Suppressor macrophage treated with lipopolysaccharide for 1 hour (primary cell): ENCODE results near the gene STX18.
"Not testable (repeated sequence)": the region's sequence is repeated elsewhere in the genome, so short reads cannot be mapped to it uniquely, and the experiment has no call there.

Experiments used
- DNase-seq, 3 donors: peaks; one replicate each; pipeline ENCODE4 v3.0.0-alpha.2; 2020 to 2022

The STX18 gene

GRCh38 chr4:4433941-4434340 is 107.9 kb downstream of the STX18 start:
- DNase-seq = no peak

GRCh38 chr4:4432341-4433125 is 109.3 kb downstream of the STX18 start:
- no peak for DNase-seq

DNA sequence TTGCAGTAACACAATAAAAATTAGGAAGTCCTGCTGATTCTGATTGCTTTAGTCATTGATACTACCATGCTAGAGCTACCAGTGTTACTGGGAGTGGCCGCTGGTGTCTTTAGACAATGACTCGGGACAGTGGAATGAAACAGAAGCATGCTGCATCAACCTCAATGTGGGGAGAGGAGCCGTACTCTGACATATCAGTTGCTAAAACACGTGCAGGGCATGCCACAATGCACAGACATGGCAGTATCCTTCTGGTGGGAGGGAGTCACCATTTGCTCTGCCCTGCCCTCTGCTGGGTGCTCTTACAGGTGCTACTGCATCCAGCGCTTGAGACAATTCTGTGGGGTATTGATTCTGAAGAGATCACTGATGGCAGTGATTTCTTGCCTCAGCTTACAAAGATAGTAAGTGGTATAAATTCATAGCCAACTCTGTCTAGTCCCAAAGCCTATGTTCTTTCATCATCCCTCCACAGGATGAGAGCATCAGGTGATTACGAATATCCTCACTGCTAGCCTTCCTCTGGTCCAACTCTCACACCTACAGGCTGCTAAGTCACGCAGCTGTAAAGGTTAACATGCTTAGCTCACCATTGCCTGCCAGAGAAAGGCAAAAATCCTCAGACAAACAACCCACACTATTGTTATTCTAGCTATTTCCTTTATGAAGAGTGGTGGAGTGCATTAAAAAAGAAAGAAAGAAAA is 111.2 kb downstream of the STX18 start:
- peak; percentile 24 to 45 (median 28) for DNase-seq

DNA sequence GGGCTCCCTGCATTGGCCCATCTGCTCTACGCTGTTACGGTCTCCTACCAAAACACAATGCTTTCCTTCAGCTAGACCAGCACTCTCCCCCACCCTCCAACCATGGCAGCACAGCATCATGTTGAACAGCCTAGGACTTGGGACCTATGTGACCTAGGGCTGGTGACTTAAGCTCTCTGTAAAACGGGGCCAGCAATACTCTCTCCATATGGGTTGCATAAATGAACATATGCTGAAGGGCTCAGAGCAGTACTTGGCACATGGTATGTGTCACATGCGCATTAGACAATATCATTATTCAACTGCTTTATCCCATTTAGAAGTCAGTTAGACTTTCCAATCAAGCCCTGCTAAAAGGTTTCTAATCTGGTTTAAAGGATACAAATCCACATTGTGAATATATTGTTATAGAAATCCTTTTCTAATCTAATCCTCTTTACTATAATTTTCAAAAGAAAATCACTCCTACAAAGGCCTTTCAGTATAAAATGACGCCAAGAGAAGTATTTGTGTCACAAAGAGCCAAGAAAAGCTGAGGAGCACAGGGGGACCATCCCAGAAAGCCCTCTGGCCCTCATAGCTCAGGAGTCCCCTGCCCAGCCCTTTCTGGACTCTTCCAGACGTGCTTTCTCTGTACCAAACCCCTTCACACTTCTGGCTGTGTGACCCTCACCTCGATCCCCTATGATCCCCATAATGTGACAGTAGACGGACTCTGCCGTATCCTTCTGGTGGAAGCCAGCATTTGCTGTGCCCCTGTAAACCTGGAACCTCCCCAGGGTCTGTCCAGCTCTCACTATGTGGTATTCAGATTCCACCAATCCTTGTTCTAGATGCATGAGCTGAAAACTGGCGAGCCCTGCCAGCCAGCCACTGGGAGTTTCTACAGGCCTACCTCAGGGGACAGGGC is 112.6 kb downstream of the STX18 start:
- DNase-seq = no peak

GRCh38 chr4:4427886-4428285 is 114.0 kb downstream of the STX18 start:
- no peak for DNase-seq

GRCh38 chr4:4427121-4427870 is 114.6 kb downstream of the STX18 start:
- DNase-seq = no peak

- DNase-seq = no peak
Observed at GRCh38 chr4:4426511-4427120, 115.2 kb downstream of the STX18 start.

GRCh38 chr4:4425696-4426095 is 116.2 kb downstream of the STX18 start:
- no peak for DNase-seq

DNA sequence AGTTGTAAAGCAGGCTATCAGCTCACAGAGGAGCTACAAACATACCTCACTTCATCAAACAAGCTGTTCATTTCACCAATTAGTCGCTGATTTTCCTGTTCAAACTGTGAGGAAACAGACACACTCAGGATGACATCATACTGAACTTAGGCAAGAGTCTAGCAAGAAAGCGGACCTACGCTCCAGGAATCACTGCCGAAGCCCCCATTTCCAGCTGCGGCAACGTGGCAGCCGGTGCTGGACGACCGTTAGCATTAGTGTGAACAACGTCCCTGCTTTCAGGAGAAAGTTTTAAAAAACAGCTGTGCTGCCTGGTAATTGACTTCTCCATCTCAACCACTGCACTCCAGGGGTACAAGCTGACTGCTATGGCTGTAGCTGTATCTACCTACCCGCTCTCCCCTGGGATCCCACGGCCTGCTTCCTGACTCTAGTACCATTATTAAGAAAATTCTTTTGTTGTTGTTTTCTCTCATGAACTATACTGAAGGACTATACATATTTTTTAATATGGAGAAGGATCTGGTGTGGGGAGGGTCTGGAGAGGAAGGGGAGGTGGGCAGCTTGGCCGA is 116.6 kb downstream of the STX18 start:
- DNase-seq = peak in 1 of 3 donors; percentile 2

GRCh38 chr4:4424499-4425115 is 117.2 kb downstream of the STX18 start:
- DNase-seq = no peak

- no peak for DNase-seq
Observed at GRCh38 chr4:4423706-4424498, 117.9 kb downstream of the STX18 start.

DNA sequence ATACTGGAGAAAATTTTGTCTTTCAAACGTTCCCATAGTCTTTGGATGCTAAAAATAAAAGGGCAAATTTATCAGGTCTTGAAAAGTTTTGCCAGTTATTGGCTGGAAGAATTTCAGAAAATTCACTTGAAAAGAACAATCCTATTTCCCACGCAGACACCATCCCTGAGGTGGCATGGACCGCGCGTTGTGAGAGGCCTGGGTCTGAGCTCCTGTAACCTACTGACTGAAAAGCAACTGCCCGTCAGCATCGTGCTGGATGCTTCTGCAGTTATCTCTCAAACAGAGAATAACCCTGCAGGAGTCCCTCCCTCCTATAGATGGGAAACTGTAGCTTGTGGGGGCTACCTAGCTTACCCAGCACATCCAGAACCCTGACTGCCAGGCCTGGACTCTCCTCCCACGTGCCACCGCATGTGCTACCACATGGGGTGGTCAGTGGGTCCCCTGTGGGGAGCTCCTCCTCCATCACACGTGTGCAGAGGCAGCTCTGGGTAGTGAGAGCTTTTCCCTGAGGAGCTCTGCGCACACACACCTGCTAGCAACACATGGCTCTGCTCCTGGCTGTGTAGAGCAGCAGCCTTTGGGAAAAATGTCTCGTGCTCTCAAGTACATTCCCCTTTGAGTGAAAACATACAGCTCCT is 118.9 kb downstream of the STX18 start:
- no peak for DNase-seq

GRCh38 chr4:4422117-4422516 is 119.7 kb downstream of the STX18 start:
- DNase-seq = not testable (repeated sequence)

DNA sequence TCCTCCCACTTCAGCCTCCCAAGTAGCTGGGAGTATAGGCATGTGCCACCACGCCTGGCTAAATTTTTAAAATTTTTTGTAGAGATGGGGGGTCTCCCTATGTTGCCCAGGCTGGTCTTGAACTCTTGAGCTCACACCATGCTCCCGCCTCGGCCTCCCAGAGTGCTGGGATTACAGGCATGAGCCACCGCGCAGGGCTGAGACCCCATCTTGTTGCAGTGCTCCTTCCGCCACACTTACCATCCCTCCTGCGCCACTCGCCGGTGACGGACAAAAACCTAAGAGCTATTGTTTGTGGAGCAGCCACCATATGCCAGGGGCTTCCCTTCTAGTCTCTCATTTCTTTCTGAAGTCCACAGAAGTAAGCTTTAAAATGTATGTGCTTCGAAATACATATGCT is 120.5 kb downstream of the STX18 start:
- DNase-seq = no peak

GRCh38 chr4:4420421-4420820 is 121.4 kb downstream of the STX18 start:
- no peak for DNase-seq

GRCh38 chr4:4419896-4420295 is 122.0 kb downstream of the STX18 start:
- no peak for DNase-seq

DNA sequence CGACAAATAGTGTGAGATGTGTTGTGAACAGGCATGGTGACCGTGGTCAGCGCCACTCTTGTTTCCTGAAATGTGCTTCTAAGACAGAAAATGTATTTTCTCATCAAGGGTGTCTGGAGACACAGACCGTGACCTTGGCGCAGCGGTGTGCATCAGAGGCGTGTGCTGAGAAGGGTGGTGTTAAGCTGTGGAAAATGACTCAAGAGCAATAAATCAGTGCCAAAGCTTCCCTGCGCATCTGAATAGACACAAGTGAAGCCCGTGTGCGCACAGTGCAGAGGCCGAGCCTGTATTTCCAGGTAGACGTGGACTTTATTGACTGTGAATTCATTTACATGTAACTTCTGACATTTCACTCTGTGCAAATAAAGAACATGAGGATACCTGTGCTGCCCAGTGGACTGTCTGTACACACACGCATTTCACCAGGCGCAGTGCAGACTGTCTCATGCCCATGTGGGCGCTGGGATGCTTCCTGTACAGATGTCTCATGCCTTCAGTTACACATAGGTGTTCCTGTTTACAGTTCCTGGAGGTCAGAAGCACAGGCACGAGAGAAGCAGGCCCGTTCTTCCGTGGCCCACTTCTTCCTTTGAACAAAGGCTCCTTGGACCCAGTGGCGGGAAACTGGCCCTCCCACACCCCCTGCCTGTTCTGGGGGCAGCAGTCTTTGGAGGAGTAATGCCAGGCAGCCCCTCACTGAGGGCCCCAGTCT is 123.0 kb downstream of the STX18 start:
- no peak for DNase-seq

DNA sequence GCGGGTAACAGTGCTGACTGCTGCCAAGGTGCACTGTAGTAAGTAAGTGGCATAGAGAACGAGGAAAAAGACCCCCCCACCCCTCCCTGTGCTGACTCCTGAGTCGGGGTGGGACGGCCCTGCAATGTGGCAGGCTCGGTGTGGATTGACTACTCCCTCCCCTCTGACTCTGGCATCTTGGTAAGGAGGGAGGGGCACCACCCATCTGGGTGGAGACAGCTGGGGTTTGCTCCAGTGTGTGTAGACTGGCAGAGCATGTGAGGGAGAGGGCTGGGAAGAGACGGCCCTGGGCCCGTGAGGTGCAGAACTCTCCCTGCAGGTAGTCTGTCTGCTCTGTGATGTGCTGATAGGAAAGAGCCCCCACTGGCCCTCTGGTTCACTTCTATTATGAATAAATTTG is 124.0 kb downstream of the STX18 start:
- no peak for DNase-seq

DNA sequence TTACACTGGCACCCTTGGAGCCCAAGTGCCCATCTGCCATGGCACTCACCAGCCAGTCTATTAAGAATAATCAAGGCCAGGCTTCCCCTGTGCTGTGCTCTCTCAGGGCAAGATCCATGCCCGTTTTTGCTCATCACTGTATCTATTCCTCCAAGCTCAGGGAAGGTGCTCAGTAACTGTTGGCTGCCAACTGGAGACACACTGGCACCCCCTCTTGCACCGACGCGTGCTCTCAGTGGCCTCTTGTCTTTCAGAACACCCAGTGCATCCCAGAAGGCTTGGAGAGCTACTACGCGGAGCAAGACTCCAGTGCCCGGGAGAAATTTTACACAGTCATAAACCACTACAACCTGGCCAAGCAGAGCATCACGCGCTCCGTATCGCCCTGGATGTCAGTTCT is 124.9 kb downstream of the STX18 start:
- no peak for DNase-seq
